ENCODE measurements around the gene ITCH. TPM values are rescaled to one million over a fixed set of nuclear protein-coding genes. Genes with fewer than 3 reads are reported as not detected.

The ITCH gene
- total RNA-seq, 2 experiments from 2014 or later: 44.2 to 47.0 TPM

- peaks cover 16% of the 10 kb centered on the region for H3K36me3 ChIP-seq (ENCODE audit: insufficient read depth, low read length)
- H3K27me3 ChIP-seq (ENCODE audit: control insufficient read depth in 1 of 2, insufficient read depth in 2 of 2, low read length in 2 of 2): no peaks in the 10 kb centered on the region
- ChIA-PET CTCF (interaction anchor here (0.6 to 6.4 kb wide), 7 partner anchors 10 to 202 kb away, joined by 3 to 31 read pairs (median 4); partner anchors contain the start of gene ITCH), POLR2A (interaction anchor here (0.6 to 3.6 kb wide), 18 partner anchors 12 to 1227 kb away, joined by 3 to 30 read pairs (median 4); partner anchors contain the start of genes AHCY, ASIP, GGT7 and ITCH)
- peak overlapping the region; percentile 94 for H3K27ac Mint-ChIP-seq
- H3K27ac ChIP-seq (ENCODE audit: low read depth in 1 of 2, low read length in 2 of 2): peak overlapping the region; percentile 60 to 80
- H3K27me3 Mint-ChIP-seq: no peaks in the 10 kb centered on the region
- DNase-seq (no peak), ATAC-seq (ENCODE audit: poor library complexity) (no peak)
- H3K9me3 Mint-ChIP-seq: no peaks in the 10 kb centered on the region
- H3K4me3 ChIP-seq (ENCODE audit: low read length): peak overlapping the region; percentile 82
- intact Hi-C loops (cut with DNase I, micrococcal nuclease): loop anchor here (5.0 to 10.0 kb wide), 5 partner anchors 153 to 853 kb away; partner anchors contain the start of genes EIF2S2 (in 2 of the 2), ACSS2 (in 1 of the 2), C20orf144 (in 1 of the 2) and GGT7 (in 1 of the 2)
- no peaks in the 10 kb centered on the region for H3K9me3 ChIP-seq (ENCODE audit: control insufficient read depth in 1 of 2, insufficient read depth in 1 of 2, low read length in 2 of 2)
- peaks cover 30% of the 10 kb centered on the region for H3K4me1 ChIP-seq (ENCODE audit: insufficient read depth, low read length)
- peaks cover 62% of the 10 kb centered on the region for H3K4me1 Mint-ChIP-seq (ENCODE audit: low read depth)
- peaks cover 40% of the 10 kb centered on the region for H3K36me3 Mint-ChIP-seq (ENCODE audit: low read depth)
- H3K4me3 Mint-ChIP-seq: peak overlapping the region; percentile 99
- TF ChIP-seq CTCF (IDR thresholded peaks at IDR 0.05): no peak
Observed at GRCh38 chr20:34514897-34515483, 151.9 kb downstream of the ITCH start.

- H3K4me3 Mint-ChIP-seq: peak overlapping the region; percentile 99
- Histone ChIP-seq H3K36me3 (ENCODE audit: insufficient read depth, low read length) (peaks cover 13% of the 10 kb centered on the region), H3K27me3 (ENCODE audit: control insufficient read depth in 1 of 2, insufficient read depth in 2 of 2, low read length in 2 of 2) (no peaks in the 10 kb centered on the region), H3K4me3 (ENCODE audit: low read length) (peak overlapping the region; percentile 82), H3K27ac (ENCODE audit: low read depth in 1 of 2, low read length in 2 of 2) (peak overlapping the region; percentile 60 to 80), H3K9me3 (ENCODE audit: control insufficient read depth in 1 of 2, insufficient read depth in 1 of 2, low read length in 2 of 2) (no peaks in the 10 kb centered on the region), H3K4me1 (ENCODE audit: insufficient read depth, low read length) (peaks cover 30% of the 10 kb centered on the region)
- H3K27me3 Mint-ChIP-seq: no peaks in the 10 kb centered on the region
- ChIA-PET CTCF (interaction anchor here (0.6 to 6.4 kb wide), 10 partner anchors 9 to 203 kb away, joined by 3 to 31 read pairs (median 4); partner anchors contain the start of gene ITCH), POLR2A (interaction anchor here (0.6 to 3.6 kb wide), 30 partner anchors 11 to 1439 kb away, joined by 3 to 30 read pairs (median 4); partner anchors contain the start of genes AHCY, ASIP, CEP250 and GGT7)
- intact Hi-C loops (cut with DNase I, micrococcal nuclease): loop anchor here (1.0 to 10.0 kb wide), 6 partner anchors 153 to 853 kb away; partner anchors contain the start of genes EIF2S2 (in 2 of the 2), ACSS2 (in 1 of the 2), AHCY (in 1 of the 2) and C20orf144 (in 1 of the 2)
- no peak for TF ChIP-seq CTCF (IDR thresholded peaks at IDR 0.05)
- ATAC-seq (ENCODE audit: poor library complexity) (peak; percentile 72), DNase-seq (peak; percentile 54 to 86 (median 68))
- H3K9me3 Mint-ChIP-seq: no peaks in the 10 kb centered on the region
- peaks cover 66% of the 10 kb centered on the region for H3K4me1 Mint-ChIP-seq (ENCODE audit: low read depth)
- H3K27ac Mint-ChIP-seq: peak overlapping the region; percentile 94
- H3K36me3 Mint-ChIP-seq (ENCODE audit: low read depth): peaks cover 39% of the 10 kb centered on the region
Observed at GRCh38 chr20:34515484-34516246, 152.6 kb downstream of the ITCH start.
